SIG-M5 treated with dmso at 0.1 percent for 504 hours (cell line): ENCODE results near the gene HCFC2.

ENCODE experiments used
- DNase-seq: peaks from one replicate; lab custom pipeline; 2025; ENCODE audit not compliant: unreplicated experiment; lab: John Stamatoyannopoulos, UW

HCFC2 gene

DNA sequence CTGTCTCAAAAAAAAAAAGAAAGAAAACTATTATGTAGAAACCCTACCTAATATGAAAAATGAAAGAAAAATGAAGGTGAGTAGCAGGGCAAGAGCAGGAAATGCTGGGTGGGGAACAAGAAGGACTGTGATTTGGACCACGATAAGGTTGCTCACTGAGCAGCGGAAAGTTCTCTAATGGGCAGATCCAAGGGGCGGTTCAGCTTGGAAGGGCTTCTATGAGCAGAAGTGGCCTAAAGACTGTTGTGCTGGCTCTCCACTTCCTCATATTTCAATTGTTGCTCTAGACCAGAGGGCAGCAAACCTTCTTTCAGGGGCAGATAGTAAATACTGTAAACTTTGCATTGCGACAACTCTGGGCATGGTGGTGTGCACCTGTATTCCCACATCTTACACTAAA is 90.0 kb downstream of the HCFC2 start:
- peak; percentile 59 for DNase-seq

DNA sequence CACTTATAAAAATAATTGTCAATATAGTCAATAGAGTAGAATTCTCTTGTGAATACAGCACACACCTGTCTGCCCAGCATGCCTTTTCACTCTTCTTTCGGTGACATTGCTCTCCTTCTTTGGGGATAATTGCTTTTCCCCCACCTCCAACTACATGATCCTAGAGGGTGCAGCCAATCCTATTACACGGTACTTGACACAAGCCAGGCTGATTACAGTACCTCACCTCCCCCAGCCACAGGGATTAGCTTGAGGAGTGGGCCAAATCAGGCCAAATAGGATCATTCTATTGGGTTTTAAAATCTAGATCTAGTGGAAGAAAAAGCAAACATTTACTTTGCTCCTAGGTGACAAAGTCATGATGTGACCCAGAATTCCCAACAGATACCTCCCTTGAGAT is 90.5 kb downstream of the HCFC2 start:
- no peak for DNase-seq
